ENCODE measurements around the gene RAD51. TPM values are rescaled to one million over a fixed set of nuclear protein-coding genes. Genes with fewer than 3 reads are reported as not detected.
A peak's percentile ranks its signal among the peaks of the same experiment; 100 is the strongest.

RAD51 gene
- total and polyA plus RNA-seq, 8 donors: 0.58 to 3.5 (median 2.0) TPM; not detected in 2

- peaks cover 12 to 17% (median 14%) of the 10 kb centered on the region in 4 donors for H3K4me1 ChIP-seq
- no peaks in the 10 kb centered on the region for H3K27me3 ChIP-seq
- no peaks in the 10 kb centered on the region for H3K9me3 ChIP-seq
- peak; percentile 73 to 89 for DNase-seq
- intact Hi-C loops (cut with DNase I; ENCODE audit: low total_unique reads): no loop called here
- no peak for TF ChIP-seq POLR2A (IDR thresholded peaks at IDR 0.05)
- peak in 2 of 3 donors; percentile 37 to 46 for TF ChIP-seq POLR2AphosphoS5 (IDR thresholded peaks at IDR 0.05)
- no peak for TF ChIP-seq EP300 (IDR thresholded peaks at IDR 0.05)
- TF ChIP-seq CTCF (IDR thresholded peaks at IDR 0.05): no peak
- peak overlapping the region; percentile 32 to 74 (median 54) for H3K27ac ChIP-seq
- peaks cover 67 to 85% (median 84%) of the 10 kb centered on the region in 4 donors for H3K36me3 ChIP-seq
- WGBS, 5 donors: 40 to 63% (median 51%) methylated on average over 11 of the region's 11 CpGs
- H3K4me3 ChIP-seq: no peak overlapping the region
Measured at GRCh38 chr15:40776537-40777141, 81.7 kb downstream of the RAD51 start.

Small RNA genes lying within 50 kb of the gene (small RNA-seq; reads per million reads assigned to genes)
- gene SUMO2P15: 0 reads per million in 4 donors

Other genes starting within 250 kb of the RAD51 start
- 10 to 100 TPM in 2 of 5 donors, 1 to 10 TPM in 3; 2.5 to 14.6 (median 5.4) TPM for gene CHST14, start 224.2 kb upstream of the RAD51 start, total RNA-seq
- 1 to 10 TPM in 2 of 3 donors, under 1 TPM in 1; 0.92 to 7.4 (median 2.7) TPM for gene CHST14, start 224.2 kb upstream of the RAD51 start, polyA plus RNA-seq
- 10 to 100 TPM; 12.3 to 39.4 (median 32.9) TPM for gene CCDC32, start 130.1 kb upstream of the RAD51 start, total RNA-seq
- gene CCDC32, start 130.1 kb upstream of the RAD51 start, polyA plus RNA-seq: 10 to 100 TPM; 14.4 to 65.7 (median 28.1) TPM
- 10 to 100 TPM in 1 of 5 donors, 1 to 10 TPM in 2, not detected in 2; 7.0 to 12.1 (median 8.1) TPM for gene RPUSD2, start 125.9 kb upstream of the RAD51 start, total RNA-seq
- 10 to 100 TPM in 1 of 3 donors, 1 to 10 TPM in 2; 5.6 to 11.9 (median 6.6) TPM for gene RPUSD2, start 125.9 kb upstream of the RAD51 start, polyA plus RNA-seq
- 10 to 100 TPM in 2 of 5 donors, 1 to 10 TPM in 3; 1.4 to 57.8 (median 8.7) TPM for gene KNL1, start 100.9 kb upstream of the RAD51 start, total RNA-seq
- gene KNL1, start 100.9 kb upstream of the RAD51 start, polyA plus RNA-seq: 1 to 10 TPM in 2 of 3 donors, under 1 TPM in 1; 0.50 to 1.8 (median 1.4) TPM
- 10 to 100 TPM in 4 of 5 donors, not detected in 1; 25.2 to 63.8 (median 48.2) TPM for gene RMDN3, start 60.1 kb downstream of the RAD51 start, total RNA-seq
- 10 to 100 TPM; 12.6 to 21.2 (median 15.0) TPM for gene RMDN3, start 60.1 kb downstream of the RAD51 start, polyA plus RNA-seq
- gene GCHFR, start 68.9 kb downstream of the RAD51 start, total RNA-seq: 10 to 100 TPM in 2 of 5 donors, 1 to 10 TPM in 1, not detected in 2; 1.3 to 13.6 (median 11.7) TPM
- 10 to 100 TPM; 21.4 to 37.4 (median 29.3) TPM for gene GCHFR, start 68.9 kb downstream of the RAD51 start, polyA plus RNA-seq
- 10 to 100 TPM in 1 of 5 donors, not detected in 4; 39.3 TPM for gene C15orf62, start 74.8 kb downstream of the RAD51 start, total RNA-seq
- 1 to 10 TPM in 1 of 3 donors, under 1 TPM in 2; 0.25 to 4.5 (median 0.31) TPM for gene C15orf62, start 74.8 kb downstream of the RAD51 start, polyA plus RNA-seq
- gene ZFYVE19, start 111.9 kb downstream of the RAD51 start, total RNA-seq: 10 to 100 TPM; 10.3 to 29.2 (median 18.7) TPM
- 10 to 100 TPM; 14.4 to 31.0 (median 28.3) TPM for gene ZFYVE19, start 111.9 kb downstream of the RAD51 start, polyA plus RNA-seq
- 10 to 100 TPM; 11.0 to 64.2 (median 22.9) TPM for gene DNAJC17, start 112.3 kb downstream of the RAD51 start, total RNA-seq
- 10 to 100 TPM; 33.6 to 66.7 (median 53.9) TPM for gene DNAJC17, start 112.3 kb downstream of the RAD51 start, polyA plus RNA-seq
- gene PPP1R14D, start 133.5 kb downstream of the RAD51 start, total RNA-seq: 10 to 100 TPM in 1 of 5 donors, 1 to 10 TPM in 1, not detected in 3; 2.2 to 20.0 TPM
- 1 to 10 TPM in 2 of 3 donors, under 1 TPM in 1; 0.63 to 4.1 (median 1.4) TPM for gene PPP1R14D, start 133.5 kb downstream of the RAD51 start, polyA plus RNA-seq
- gene SPINT1, start 148.9 kb downstream of the RAD51 start, total RNA-seq: 100 to 1,000 TPM in 4 of 5 donors, 10 to 100 TPM in 1; 58.6 to 394 (median 178) TPM
- gene SPINT1, start 148.9 kb downstream of the RAD51 start, polyA plus RNA-seq: 10 to 100 TPM; 16.8 to 76.8 (median 52.3) TPM
- 1 to 10 TPM in 4 of 5 donors, not detected in 1; 1.3 to 3.2 (median 1.7) TPM for gene RHOV, start 179.1 kb downstream of the RAD51 start, total RNA-seq
- gene RHOV, start 179.1 kb downstream of the RAD51 start, polyA plus RNA-seq: 10 to 100 TPM in 1 of 3 donors, 1 to 10 TPM in 2; 1.2 to 87.8 (median 1.4) TPM
- gene VPS18, start 199.3 kb downstream of the RAD51 start, total RNA-seq: 10 to 100 TPM in 4 of 5 donors, 1 to 10 TPM in 1; 1.8 to 24.2 (median 20.3) TPM
- 10 to 100 TPM in 1 of 3 donors, 1 to 10 TPM in 2; 5.7 to 10.8 (median 6.1) TPM for gene VPS18, start 199.3 kb downstream of the RAD51 start, polyA plus RNA-seq
- gene DLL4, start 234.2 kb downstream of the RAD51 start, total RNA-seq: 10 to 100 TPM in 1 of 5 donors, 1 to 10 TPM in 3, under 1 TPM in 1; 0.89 to 20.0 (median 3.3) TPM
- 1 to 10 TPM in 2 of 3 donors, under 1 TPM in 1; 0.56 to 2.2 (median 1.5) TPM for gene DLL4, start 234.2 kb downstream of the RAD51 start, polyA plus RNA-seq